ENCODE data around the gene OR10A3.

OR10A3 gene

DNA sequence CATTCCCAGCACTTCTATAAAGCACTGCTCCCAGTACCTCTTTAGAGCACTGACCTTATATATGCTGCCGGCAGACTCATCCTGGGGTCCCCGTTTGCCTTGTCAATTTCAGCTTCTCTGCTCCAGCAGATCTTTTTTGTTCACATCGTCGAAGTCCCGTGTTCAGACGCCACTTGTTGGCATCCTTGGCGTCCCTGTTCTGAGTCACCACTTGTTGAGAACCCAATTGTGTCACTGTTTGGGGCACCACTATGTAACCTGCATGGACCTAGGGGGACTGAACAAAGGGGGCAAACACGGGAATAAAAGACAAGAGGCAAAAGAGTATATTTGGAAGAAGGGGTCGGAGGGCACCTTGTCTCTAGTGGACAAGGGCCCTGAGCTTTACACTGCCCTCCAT is 36.0 kb downstream of the OR10A3 start:
- Histone ChIP-seq H3K23ac (ENCODE audit: low read length) (no peak overlapping the region), H4K8ac (ENCODE audit: low read depth, low read length) (peak overlapping the region; percentile 63), H2BK12ac (ENCODE audit: low read length) (peak overlapping the region; percentile 64), H2AFZ (ENCODE audit: insufficient read depth, low read length, poor library complexity) (peak overlapping the region; percentile 81), H4K91ac (ENCODE audit: low read depth, low read length) (peak overlapping the region; percentile 91), H3K79me2 (ENCODE audit: control insufficient read depth, insufficient read depth, low read length, poor library complexity) (peaks cover 3% of the 10 kb centered on the region), H3K27ac (ENCODE audit: low read depth, low read length) (peak overlapping the region; percentile 99), H3K4ac (ENCODE audit: low read depth, low read length) (peak overlapping the region; percentile 81), H2BK120ac (ENCODE audit: insufficient read depth, low read length, poor library complexity) (peak overlapping the region; percentile 96), H3K4me3 (ENCODE audit: low read depth, low read length) (no peak overlapping the region), H2AK5ac (ENCODE audit: low read length) (peak overlapping the region; percentile 84), H2BK5ac (ENCODE audit: low read depth, low read length, poor library complexity) (peak overlapping the region; percentile 87), H3K18ac (ENCODE audit: low read length) (peak overlapping the region; percentile 48), H3K9ac (ENCODE audit: low read length) (peak overlapping the region; percentile 4), H3K79me1 (ENCODE audit: low read length) (peaks cover 20% of the 10 kb centered on the region), H3K36me3 (ENCODE audit: control insufficient read depth in 1 of 2, insufficient read depth in 2 of 2, low read length in 2 of 2) (peaks cover 2 to 4% of the 10 kb centered on the region in 2 experiments), H3K9me3 (ENCODE audit: insufficient read depth, low read depth, low read length) (no peaks in the 10 kb centered on the region), H3K4me2 (ENCODE audit: low read length) (peak overlapping the region; percentile 34), H4K12ac (ENCODE audit: low read depth, low read length) (peak overlapping the region; percentile 83), H3K4me1 (ENCODE audit: control insufficient read depth in 1 of 2, insufficient read depth in 2 of 2, low read length in 2 of 2) (peaks cover 13 to 21% of the 10 kb centered on the region in 2 experiments), H3K27me3 (ENCODE audit: insufficient read depth, low read length) (no peaks in the 10 kb centered on the region), H3K14ac (ENCODE audit: low read length) (peak overlapping the region; percentile 54)
- no CpG with 5 or more reads among the region's 9 CpGs for WGBS (ENCODE audit: extremely low coverage, insufficient coverage, insufficient read length)
- DNase-seq: no peak

DNA sequence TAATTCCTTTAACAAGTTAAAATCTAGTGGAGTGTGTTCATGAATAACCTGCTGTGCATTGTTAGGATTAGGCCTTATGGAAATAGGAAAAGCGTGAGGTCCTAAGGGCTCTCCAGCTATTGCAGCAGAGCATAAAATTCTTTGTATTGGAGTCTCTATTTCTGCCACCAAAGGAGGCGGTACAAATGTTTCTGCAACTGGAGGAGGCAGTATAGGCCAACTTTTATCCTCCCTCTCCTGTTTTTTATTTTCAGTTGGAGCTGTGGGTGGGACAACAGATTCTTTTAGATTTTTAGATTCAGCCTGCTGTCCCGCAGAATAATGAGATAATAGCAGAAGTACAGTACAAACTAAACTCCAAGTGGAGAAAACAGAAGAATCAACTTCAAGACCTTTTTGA is 36.6 kb downstream of the OR10A3 start:
- Histone ChIP-seq H3K36me3 (ENCODE audit: control insufficient read depth in 1 of 2, insufficient read depth in 2 of 2, low read length in 2 of 2) (peaks cover 4 to 6% of the 10 kb centered on the region in 2 experiments), H3K23ac (ENCODE audit: low read length) (no peak overlapping the region), H2BK12ac (ENCODE audit: low read length) (no peak overlapping the region), H3K4me1 (ENCODE audit: control insufficient read depth in 1 of 2, insufficient read depth in 2 of 2, low read length in 2 of 2) (peaks cover 13 to 16% of the 10 kb centered on the region in 2 experiments), H3K14ac (ENCODE audit: low read length) (no peak overlapping the region), H3K9ac (ENCODE audit: low read length) (no peak overlapping the region), H3K27ac (ENCODE audit: low read depth, low read length) (peak overlapping the region; percentile 99), H3K9me3 (ENCODE audit: insufficient read depth, low read depth, low read length) (no peaks in the 10 kb centered on the region), H3K79me2 (ENCODE audit: control insufficient read depth, insufficient read depth, low read length, poor library complexity) (peaks cover 3% of the 10 kb centered on the region), H3K4me2 (ENCODE audit: low read length) (peak overlapping the region; percentile 58), H2AK5ac (ENCODE audit: low read length) (no peak overlapping the region), H4K91ac (ENCODE audit: low read depth, low read length) (peak overlapping the region; percentile 91), H3K4ac (ENCODE audit: low read depth, low read length) (no peak overlapping the region), H2BK5ac (ENCODE audit: low read depth, low read length, poor library complexity) (no peak overlapping the region), H3K27me3 (ENCODE audit: insufficient read depth, low read length) (no peaks in the 10 kb centered on the region), H3K4me3 (ENCODE audit: low read depth, low read length) (no peak overlapping the region), H3K18ac (ENCODE audit: low read length) (no peak overlapping the region), H4K12ac (ENCODE audit: low read depth, low read length) (no peak overlapping the region), H4K8ac (ENCODE audit: low read depth, low read length) (peak overlapping the region; percentile 29), H2BK120ac (ENCODE audit: insufficient read depth, low read length, poor library complexity) (peak overlapping the region; percentile 96), H2AFZ (ENCODE audit: insufficient read depth, low read length, poor library complexity) (no peak overlapping the region), H3K79me1 (ENCODE audit: low read length) (peaks cover 17% of the 10 kb centered on the region)
- no CpG with 5 or more reads among the region's 3 CpGs for WGBS (ENCODE audit: extremely low coverage, insufficient coverage, insufficient read length)
- peak in 1 of 2 donors; percentile 39 for DNase-seq

DNA sequence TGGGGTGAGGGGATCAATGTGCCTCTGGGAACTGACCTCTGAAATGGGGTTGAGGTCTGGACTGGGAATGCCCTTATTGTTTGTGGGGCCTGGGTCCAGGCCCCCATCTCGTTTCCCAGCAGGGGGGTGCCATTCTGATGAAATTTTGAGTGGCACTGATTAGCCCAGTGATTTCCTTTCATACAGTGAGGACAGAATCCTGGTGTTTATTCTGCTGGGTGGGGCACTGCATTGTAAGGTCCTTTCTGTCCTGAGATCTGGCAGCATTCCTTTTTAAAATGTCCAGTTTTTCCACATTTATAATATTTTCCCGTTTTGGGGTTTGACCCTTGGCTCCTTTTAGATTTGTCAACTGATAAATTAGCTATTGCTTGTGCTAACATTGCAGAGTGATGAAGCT is 37.6 kb downstream of the OR10A3 start:
- WGBS (ENCODE audit: extremely low coverage, insufficient coverage, insufficient read length): no CpG with 5 or more reads among the region's 2 CpGs
- H3K4me1 ChIP-seq (ENCODE audit: control insufficient read depth in 1 of 2, insufficient read depth in 2 of 2, low read length in 2 of 2): peaks cover 13 to 16% of the 10 kb centered on the region in 2 experiments

GRCh38 chr11:7901319-7901854 is 40.1 kb downstream of the OR10A3 start:
- Histone ChIP-seq H3K9me3 (ENCODE audit: insufficient read depth, low read depth, low read length) (no peaks in the 10 kb centered on the region), H4K91ac (ENCODE audit: low read depth, low read length) (no peak overlapping the region), H3K27me3 (ENCODE audit: insufficient read depth, low read length) (no peaks in the 10 kb centered on the region), H3K4me2 (ENCODE audit: low read length) (no peak overlapping the region), H3K14ac (ENCODE audit: low read length) (no peak overlapping the region), H2BK5ac (ENCODE audit: low read depth, low read length, poor library complexity) (no peak overlapping the region), H2AK5ac (ENCODE audit: low read length) (no peak overlapping the region), H3K4ac (ENCODE audit: low read depth, low read length) (no peak overlapping the region), H3K79me2 (ENCODE audit: control insufficient read depth, insufficient read depth, low read length, poor library complexity) (peaks cover 3% of the 10 kb centered on the region), H4K8ac (ENCODE audit: low read depth, low read length) (no peak overlapping the region), H2AFZ (ENCODE audit: insufficient read depth, low read length, poor library complexity) (no peak overlapping the region), H3K18ac (ENCODE audit: low read length) (no peak overlapping the region), H2BK12ac (ENCODE audit: low read length) (no peak overlapping the region), H4K12ac (ENCODE audit: low read depth, low read length) (no peak overlapping the region), H3K79me1 (ENCODE audit: low read length) (peaks cover 10% of the 10 kb centered on the region), H3K23ac (ENCODE audit: low read length) (no peak overlapping the region), H3K36me3 (ENCODE audit: control insufficient read depth in 1 of 2, insufficient read depth in 2 of 2, low read length in 2 of 2) (peaks cover 9 to 13% of the 10 kb centered on the region in 2 experiments), H3K27ac (ENCODE audit: low read depth, low read length) (no peak overlapping the region), H2BK120ac (ENCODE audit: insufficient read depth, low read length, poor library complexity) (no peak overlapping the region), H3K4me1 (ENCODE audit: control insufficient read depth in 1 of 2, insufficient read depth in 2 of 2, low read length in 2 of 2) (peaks cover 11 to 12% of the 10 kb centered on the region in 2 experiments), H3K9ac (ENCODE audit: low read length) (no peak overlapping the region), H3K4me3 (ENCODE audit: low read depth, low read length) (no peak overlapping the region)
- WGBS (ENCODE audit: extremely low coverage, insufficient coverage, insufficient read length): no CpG with 5 or more reads among the region's 3 CpGs
- DNase-seq: peak; percentile 81 to 93

More for the DNA sequence above, 37.6 kb downstream of the OR10A3 start:
- H3K36me3 ChIP-seq (ENCODE audit: control insufficient read depth in 1 of 2, insufficient read depth in 2 of 2, low read length in 2 of 2): peaks cover 9 to 11% of the 10 kb centered on the region in 2 experiments
- H2BK120ac ChIP-seq (ENCODE audit: insufficient read depth, low read length, poor library complexity): no peak overlapping the region
- no peaks in the 10 kb centered on the region for H3K9me3 ChIP-seq (ENCODE audit: insufficient read depth, low read depth, low read length)
- H3K9ac ChIP-seq (ENCODE audit: low read length): no peak overlapping the region
- H3K4me3 ChIP-seq (ENCODE audit: low read depth, low read length): no peak overlapping the region
- H3K4ac ChIP-seq (ENCODE audit: low read depth, low read length): peak overlapping the region; percentile 47
- H3K23ac ChIP-seq (ENCODE audit: low read length): no peak overlapping the region
- H4K8ac ChIP-seq (ENCODE audit: low read depth, low read length): peak overlapping the region; percentile 26
- H2AFZ ChIP-seq (ENCODE audit: insufficient read depth, low read length, poor library complexity): no peak overlapping the region
- no peak overlapping the region for H3K18ac ChIP-seq (ENCODE audit: low read length)
- H3K79me2 ChIP-seq (ENCODE audit: control insufficient read depth, insufficient read depth, low read length, poor library complexity): peaks cover 3% of the 10 kb centered on the region
- no peaks in the 10 kb centered on the region for H3K27me3 ChIP-seq (ENCODE audit: insufficient read depth, low read length)
- H3K4me2 ChIP-seq (ENCODE audit: low read length): peak overlapping the region; percentile 58
- peak overlapping the region; percentile 12 for H4K12ac ChIP-seq (ENCODE audit: low read depth, low read length)
- peak overlapping the region; percentile 79 for H4K91ac ChIP-seq (ENCODE audit: low read depth, low read length)
- H3K79me1 ChIP-seq (ENCODE audit: low read length): peaks cover 16% of the 10 kb centered on the region
- no peak overlapping the region for H3K27ac ChIP-seq (ENCODE audit: low read depth, low read length)
- no peak for DNase-seq
- no peak overlapping the region for H2AK5ac ChIP-seq (ENCODE audit: low read length)
- no peak overlapping the region for H2BK12ac ChIP-seq (ENCODE audit: low read length)
- no peak overlapping the region for H2BK5ac ChIP-seq (ENCODE audit: low read depth, low read length, poor library complexity)
- no peak overlapping the region for H3K14ac ChIP-seq (ENCODE audit: low read length)
